NCI-H1092 treated with DMSO at 0.1 percent for 48 hours (cell line): ENCODE data around the gene MATN3.

ENCODE experiments used
- DNase-seq: peaks from one replicate; lab custom pipeline; 2025; lab: John Stamatoyannopoulos, UW

MATN3 gene

DNA sequence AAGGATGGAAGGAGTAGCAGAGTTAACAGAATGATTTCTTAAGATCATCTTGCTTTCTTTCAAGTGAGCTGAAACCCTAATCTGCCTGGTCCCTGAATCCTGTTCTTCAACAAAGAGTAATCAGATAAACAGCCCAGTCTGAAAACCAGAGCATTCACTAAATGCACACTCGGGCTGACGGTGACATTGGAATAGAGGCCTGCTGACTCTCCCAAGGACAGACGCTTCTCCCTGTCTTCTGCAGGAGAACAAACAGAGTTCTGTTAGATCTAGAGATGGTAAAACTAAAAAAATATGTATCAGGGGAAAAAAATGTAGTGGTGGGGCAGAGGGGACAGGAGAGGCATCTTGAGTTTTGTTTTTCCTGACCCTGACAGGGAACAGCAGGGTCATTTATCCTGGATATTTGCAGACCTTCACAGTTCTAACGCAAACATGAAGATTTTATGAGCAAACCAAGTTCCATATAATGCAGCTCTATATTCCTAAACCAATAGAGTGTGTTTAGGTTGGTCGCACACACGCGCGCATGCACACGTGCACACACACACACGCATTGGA, 7.3 kb downstream of the MATN3 start:
- DNase-seq, result no peak

DNA sequence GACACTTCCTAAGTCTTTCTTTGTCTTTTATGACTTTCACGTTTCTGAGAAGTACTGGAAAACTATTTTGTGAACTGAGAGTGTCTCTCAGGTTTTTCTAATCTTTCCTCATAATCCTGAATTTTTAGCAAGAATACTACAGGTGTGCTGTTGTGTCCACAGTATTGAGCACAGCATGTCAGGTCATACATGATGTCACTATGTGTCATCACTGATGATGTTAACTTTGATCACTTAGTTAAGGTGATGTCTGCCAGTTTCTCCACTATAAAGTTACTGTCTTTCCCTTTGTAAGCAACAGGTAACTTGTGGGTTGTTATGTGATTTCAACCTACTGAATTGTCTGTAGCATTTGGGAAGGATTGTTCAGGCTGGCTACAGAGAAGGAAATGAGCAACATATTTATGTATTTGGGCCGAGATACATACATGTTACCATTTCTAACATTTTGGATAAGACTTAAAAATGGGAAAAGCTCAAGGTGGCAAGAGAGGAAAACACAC, 11.1 kb downstream of the MATN3 start:
- DNase-seq, result no peak

DNA sequence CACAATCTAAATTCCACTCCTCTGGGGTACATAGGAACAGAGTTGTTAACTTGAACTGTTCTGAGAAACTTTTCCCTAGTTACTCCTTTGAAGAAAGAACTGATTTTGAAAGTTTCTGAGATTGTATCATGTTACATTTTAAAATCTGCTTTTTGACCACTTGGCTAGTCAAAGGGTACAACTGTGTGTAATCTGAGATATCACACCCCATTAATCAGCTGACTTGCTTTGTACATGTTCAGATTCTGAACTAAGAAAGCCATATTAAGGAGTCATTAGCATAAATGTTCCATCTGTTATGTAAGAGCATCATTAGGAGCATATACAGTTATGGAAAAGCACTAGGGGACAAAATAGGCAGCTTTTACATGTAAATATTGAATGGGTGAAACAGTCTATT, 18.7 kb downstream of the MATN3 start:
- no peak for DNase-seq

DNA sequence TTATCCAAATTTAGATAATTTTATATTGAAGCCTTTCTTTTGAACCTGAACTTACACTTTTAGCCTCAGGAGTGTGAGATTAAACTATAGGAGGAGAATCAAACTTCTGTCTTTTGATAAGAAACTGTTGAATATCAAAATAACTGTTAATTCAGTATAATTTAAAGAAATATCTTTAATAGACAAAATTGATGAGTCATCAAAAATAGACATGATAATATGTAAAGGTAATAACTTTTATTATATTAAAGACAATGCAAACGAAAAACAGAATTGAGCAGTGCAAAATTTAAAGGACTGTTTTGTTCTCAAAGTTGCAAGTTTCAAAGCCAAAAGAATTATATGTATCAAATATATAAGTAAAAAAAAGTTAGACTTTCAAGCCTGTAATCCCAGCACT, 20.6 kb downstream of the MATN3 start:
- no peak for DNase-seq

DNA sequence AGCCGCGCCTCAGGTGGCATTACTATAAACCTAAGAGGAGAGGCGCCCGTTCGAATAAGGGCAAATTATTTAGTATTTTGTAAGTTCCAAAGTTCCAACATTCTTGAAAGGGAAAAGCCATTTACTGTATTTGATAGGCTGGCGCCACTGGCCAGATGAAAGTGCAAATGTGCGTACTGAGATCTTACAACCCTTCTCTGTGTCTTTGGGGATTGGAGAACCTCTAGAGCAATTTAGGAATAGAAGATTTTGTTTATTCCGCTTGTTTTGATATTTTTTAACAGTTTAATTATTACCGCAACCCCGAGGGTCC, 22.1 kb downstream of the MATN3 start:
- no peak for DNase-seq

DNA sequence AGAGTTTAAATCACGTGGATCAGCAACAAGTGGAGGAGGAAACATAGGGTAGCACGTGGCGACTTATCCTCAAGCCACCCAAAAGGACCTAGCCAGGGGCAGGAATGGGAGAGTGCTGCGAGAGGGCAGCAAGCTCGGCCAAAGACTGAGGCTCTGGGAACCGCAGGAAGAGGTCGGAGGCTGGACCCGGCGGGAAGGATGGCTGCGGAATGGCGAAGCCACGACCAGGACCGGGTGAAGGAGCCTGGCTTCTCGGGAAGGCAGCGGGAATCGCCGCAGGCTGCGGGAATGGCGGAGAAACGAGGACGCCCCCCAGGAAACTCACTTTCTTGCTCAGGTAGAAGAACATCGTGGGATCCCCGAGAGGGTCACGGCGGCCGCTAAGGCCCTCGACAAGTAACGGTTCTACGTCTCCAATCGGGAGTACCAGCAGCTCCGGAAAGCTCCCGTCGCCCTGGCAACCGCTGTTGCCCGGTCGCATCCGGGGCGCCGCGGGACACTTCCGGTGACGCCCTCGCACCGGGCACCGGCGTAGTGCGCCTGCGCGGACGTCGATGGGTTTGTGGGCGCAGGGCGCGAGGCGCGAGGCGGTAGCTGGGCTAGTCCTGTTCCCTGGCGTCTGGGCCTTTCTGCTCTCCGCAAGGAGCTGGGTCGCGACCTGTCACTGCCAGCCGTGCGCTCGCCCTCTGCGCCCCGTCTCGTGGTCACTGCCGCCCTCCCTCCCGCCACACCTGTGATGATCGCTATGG, 22.6 kb downstream of the MATN3 start, which contains the start of gene WDR35:
Gene WDR35 (minus strand): TSS at position 439 of the 749 bp plus-strand sequence. CDS start 90 bp downstream, at position 349.
- peak; percentile 79 for DNase-seq

DNA sequence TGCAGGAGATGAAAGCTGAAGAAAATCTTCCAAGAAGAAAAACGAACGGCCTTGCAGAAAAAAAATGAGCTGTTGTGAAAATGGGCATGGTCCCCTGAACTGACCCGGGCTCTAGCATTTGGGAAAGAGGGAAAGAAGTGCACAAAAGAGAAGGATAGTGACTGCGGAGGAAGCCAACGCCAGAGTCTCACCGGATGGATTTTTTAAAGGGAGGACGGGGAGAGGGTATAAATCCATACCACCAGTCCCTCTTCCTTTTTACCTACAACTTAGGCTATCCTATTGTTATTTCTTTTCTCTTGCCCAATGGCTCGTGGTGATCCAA, 23.2 kb downstream of the MATN3 start:
- no peak for DNase-seq

DNA sequence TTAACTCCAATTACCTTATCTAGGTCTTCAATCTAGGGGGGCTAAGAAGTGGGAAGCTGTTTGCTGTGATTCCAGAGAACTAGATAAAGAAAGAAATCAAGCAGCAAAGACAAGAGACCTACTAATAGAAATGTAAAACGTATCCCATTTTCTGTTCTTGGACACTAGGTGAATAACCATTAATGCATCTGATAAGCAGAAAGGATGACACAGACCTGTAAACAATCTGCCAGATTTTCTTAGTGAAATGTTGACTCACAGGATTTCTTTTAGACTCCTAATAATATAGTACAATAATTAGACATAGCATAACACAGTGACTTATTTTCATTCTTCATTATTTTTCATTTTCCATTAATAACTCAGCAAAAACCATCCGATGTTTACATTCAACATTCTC, 23.9 kb downstream of the MATN3 start:
- no peak for DNase-seq

DNA sequence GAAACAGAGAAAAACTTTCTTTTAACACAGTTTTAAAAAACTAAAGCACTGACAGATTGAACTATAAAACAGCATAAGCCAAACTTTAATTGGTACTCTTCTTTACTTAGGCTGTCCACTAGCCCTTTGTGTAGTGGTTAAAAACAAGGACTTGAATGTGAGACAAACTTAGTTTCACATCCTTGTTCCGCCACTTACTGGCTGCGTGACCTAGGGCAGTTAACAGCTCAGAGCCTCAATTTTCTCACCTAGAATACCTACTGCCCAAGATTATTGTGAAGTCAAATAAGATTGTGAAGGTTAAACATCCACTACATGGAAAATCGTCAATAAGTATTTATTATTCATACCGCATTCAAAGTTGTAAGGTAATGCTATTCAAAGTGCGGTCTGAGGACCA, 24.5 kb downstream of the MATN3 start:
- no peak for DNase-seq

DNA sequence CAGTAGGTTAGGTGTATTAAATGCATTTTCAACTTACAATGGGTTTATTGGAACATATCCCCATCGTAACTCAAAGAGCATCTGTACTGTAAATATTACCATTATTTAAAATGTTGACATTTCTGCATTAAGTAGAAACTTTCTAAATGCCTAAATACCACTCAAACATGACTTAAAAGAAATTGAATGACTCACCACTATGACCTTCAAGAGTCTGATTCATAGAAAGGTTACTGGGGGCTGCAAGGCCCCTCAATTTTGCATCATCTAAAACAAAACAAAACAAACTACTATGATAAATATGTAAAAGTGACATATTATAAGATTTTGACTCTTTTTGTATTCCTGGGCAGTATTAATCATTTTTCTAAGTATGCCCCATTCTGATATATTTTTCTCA, 30.2 kb downstream of the MATN3 start:
- no peak for DNase-seq

DNA sequence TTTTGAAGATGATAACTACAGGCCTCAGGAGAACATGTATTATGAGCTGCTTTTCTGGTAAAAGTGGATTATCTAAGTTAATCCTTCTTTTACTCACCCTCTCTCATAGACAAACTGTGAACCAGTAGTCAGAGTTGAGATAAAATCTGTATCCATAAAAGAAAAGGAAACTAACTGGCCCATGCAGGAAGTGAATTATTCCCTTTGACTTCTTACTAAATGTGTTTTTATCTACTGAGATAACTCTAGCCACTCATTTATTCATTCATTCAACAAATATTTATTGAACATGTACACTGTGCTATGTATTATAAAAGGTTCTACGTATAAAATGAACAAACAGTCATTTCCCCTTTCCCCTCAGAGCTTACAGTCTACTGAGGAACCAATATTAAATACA, 32.5 kb downstream of the MATN3 start:
- DNase-seq, result no peak

DNA sequence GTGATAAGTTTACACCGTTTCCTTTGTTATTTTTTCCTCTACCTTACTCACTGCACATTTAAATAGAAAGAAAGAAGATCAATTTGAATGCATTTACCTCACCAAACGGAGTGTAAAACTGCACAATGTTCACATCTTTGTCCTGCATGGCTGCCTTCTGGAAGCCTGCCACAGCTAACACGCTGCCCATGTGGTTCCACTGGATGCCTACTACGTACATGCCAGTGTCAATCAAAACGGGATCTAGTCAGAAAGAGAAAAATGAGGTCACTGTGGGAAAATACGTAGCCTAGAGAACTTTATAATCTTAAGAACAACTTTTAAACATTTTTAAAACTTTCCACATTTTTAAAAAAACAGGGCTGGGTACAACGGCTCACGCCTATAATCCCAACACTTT, 39.0 kb downstream of the MATN3 start:
- DNase-seq, result no peak

DNA sequence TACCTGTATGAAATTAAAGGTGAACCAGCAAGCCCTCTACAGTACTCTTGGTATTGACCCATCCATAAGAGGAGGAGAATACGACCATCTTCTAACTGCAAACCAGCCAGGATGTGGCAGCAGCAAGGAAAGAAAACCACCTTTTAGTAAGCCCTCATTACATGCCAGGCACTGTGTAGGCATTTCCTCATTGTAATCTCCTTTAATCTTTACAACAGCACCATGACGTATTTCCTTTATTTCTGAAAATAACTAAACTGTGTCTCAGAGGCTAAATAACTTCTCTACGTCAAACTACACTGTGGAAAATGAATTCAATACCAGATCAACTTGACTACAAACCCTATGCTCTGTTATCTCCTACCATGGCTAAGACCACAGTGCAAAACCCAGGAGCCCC, 40.8 kb downstream of the MATN3 start:
- no peak for DNase-seq

DNA sequence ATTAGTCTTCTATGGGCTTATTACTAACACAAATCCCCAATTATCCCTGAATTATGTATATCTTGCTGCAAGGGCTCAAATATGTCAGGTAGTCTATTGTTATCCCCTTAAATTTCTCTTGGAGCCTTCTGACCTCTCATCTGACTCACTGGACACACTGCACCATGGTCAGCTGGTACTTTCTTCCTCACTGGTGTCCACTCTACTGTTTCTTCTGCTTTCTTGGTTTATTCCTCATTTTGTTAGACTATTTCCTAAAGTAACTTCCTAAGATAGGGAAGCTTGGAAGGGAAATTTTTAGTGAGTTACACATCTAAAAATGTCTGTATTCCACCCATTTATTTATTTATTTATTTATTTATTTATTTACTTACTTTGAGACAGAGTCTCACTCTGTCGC, 49.1 kb downstream of the MATN3 start:
- DNase-seq, result no peak

DNA sequence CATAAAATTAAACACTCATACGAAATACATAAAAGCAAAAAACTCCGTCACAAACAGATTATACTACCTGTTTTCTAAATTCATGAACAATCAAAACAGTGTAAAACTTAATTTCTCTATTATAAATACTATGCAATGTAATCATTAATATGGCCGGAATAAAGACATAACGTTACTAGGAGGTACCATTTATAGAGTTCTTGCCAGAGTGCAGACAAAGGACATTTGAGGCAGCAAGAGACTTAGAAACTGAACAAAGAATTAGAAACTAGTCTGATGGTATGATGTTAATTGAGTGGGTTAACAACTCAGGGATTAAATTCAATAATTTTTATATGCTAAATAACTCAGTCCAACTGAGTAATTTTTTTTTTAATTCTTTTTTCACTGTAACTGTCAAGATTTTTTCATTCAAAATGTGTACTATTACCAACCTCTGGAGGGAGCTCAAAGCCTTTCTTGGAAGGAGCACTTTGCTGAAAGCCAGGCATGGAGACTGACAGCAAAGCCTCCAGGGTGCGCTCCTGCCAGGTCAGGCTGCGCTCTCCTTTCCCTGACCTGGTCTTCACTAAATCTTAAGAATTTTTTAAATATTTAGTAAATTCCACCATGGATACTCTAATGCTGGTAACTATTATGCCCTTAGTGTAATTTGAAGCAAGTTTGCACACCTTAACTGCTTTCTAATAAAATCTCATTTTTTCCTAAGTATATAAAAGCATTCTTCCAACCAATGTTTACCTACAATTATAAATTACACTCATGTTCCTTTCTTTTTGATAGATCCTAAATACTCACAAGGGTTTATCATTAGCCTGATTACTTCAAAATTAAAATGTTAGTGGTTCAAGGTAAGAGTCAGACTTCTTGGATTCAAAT, 56.7 kb downstream of the MATN3 start:
- peak; percentile 15 for DNase-seq

DNA sequence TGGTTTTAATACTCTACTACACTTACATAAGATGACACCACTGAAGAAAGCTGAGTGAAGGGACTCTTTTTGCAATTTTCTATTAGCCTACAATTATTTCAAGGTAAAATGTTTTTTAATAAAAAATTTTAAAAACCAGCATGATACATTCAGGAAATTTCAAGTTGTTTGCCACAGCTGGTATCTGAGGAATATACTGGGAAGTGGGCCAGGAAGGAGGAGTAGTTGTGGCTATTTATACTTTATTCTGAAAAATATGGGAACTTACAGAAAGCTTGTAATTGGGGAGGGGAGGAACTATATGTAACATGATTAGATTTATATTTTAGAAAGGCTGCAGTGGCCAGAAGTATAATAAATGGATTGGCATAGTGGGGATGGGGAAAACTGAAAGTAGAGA, 63.4 kb downstream of the MATN3 start:
- no peak for DNase-seq

DNA sequence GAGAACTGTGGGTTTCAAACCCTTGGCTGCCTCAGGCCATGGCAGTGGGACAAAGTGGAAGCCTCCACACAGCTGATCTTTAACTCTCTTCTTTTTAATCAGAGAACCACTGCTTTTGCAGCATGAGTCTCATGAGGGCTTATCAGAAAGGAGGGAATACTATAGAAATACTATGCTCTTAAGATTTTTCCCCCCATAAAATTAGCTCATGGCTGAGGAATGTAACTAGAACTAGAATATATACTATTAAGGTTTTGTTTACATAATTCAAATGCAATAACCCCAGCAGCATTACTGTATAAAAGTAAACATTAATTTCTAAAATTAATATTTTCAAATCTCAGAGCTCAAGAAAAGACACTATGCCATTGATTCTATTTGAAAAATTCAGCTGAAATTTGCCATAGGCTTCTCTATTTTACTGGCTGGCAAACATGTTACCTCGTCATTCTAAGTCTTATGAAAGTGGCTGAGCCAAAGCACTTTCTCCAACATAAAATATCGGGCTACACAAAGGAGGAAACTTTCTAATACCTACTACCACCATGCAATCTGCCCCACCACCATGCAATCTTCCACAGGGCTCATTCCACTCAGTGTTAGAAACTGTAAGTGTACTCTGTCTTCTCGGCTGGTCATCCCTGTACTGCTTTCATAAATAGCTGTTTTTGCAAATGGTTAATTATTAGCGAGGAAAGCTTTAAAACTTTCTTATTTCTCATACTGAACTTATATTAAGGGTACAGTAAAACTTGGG, 65.1 kb downstream of the MATN3 start:
- DNase-seq, result no peak

DNA sequence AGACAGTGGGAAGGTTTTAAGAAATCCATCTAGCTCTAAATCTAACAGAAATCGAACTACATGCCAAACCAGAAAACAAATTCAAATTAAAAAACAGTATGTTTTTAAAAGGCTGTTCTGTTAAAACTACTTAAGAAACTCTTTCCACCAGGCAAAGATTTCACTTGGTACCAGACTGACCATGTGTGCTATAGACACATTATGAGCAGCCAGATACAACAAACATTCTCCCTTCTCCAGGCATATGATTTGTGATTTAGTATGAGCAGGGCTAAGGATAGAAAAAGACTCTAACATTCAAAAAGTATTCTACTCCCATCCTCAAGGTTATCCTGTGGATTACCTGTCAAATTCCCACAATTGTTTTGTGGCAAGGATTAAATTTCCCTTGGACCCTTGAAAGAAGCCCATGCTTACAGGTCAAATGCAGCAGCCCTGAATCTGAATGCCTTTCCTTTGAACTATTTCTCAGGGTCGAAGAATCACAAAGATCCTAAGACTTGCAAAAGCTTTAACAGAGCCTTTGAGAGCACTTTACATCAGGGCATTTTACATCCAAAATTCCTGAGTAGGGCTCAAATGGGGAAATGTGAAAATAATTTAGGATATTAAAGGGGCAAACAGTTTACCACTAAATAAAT, 68.1 kb downstream of the MATN3 start:
- DNase-seq, result no peak

DNA sequence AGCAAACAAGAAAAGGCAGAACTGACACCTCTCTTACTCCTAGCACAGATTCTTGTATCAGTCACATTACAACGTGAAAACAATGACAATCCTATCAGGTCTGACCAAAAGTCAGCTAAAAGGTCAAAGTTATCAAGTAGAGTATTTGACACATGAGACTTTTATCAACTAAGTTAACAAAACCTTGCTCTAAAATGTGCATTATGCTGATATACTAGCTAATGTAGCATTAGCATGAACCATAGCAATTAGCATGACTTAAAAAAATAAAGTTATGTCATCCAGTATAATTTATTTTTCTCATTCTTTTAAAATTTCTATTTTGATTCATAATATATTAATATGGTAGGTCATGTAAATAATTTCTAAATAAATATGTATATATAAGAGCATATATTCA, 69.3 kb downstream of the MATN3 start:
- DNase-seq, result no peak

DNA sequence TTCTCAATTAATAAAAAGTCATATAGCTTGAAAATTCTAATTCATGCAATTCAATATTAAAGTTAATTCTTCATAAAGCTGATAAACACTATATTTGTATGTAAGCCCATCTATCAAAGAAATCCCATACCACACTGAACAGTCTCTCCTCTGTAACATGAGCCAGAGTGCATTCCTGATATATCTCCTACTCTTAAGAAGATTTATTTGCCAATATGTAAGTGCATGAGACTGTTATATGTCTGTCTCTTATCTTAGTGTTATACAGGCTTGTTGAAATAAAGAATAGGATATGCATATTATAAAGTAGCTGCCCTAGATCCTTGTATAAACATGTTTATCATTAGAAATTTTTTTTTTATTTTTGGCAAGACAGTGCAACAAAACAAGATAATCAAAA, 70.3 kb downstream of the MATN3 start:
- DNase-seq, result no peak
